ENCODE results near the gene TMEM120A. TPM values are rescaled to one million over a fixed set of nuclear protein-coding genes. Genes with fewer than 3 reads are reported as not detected.
A peak's percentile ranks its signal among the peaks of the same experiment; 100 is the strongest.

TMEM120A gene
- total RNA-seq, 6 donors from 2014 or later = 27.5 to 75.4 (median 43.1) TPM

- H3K4me1 ChIP-seq = peaks cover 32 to 57% (median 48%) of the 10 kb centered on the region in 4 donors
Measured at GRCh38 chr7:75945297-75946168, 48.9 kb downstream of the TMEM120A start.

GRCh38 chr7:75944507-75944906, 49.9 kb downstream of the TMEM120A start:
- Histone ChIP-seq H3K4me3 (no peak overlapping the region), H3K27ac (peak overlapping the region; percentile 79 to 89 (median 83)), H3K27me3 (no peaks in the 10 kb centered on the region), H3K36me3 (peaks cover 0 to 8% (median 0%) of the 10 kb centered on the region in 4 donors), H3K4me1 (peaks cover 24 to 48% (median 39%) of the 10 kb centered on the region in 4 donors), H3K9me3 (no peaks in the 10 kb centered on the region)
- DNase-seq (no peak), ATAC-seq (ENCODE audit: low FRiP score in 2 of 2) (no peak)
- TF ChIP-seq EP300 (IDR thresholded peaks at IDR 0.05) = no peak
- no peak for TF ChIP-seq CTCF (IDR thresholded peaks at IDR 0.05)
- TF ChIP-seq POLR2AphosphoS5 (IDR thresholded peaks at IDR 0.05) = no peak
- TF ChIP-seq POLR2A (IDR thresholded peaks at IDR 0.05) = no peak
- 94 to 100% methylated on average over 1 of the region's 1 CpG for WGBS, 2 donors

More at GRCh38 chr7:75945297-75946168, 48.9 kb downstream of the TMEM120A start:
- WGBS, 2 donors = 55 to 61% methylated on average over 8 of the region's 8 CpGs
- H3K36me3 ChIP-seq = peaks cover 0 to 8% (median 0%) of the 10 kb centered on the region in 4 donors
- TF ChIP-seq EP300 (IDR thresholded peaks at IDR 0.05) (peak; percentile 47 to 86 (median 80)), CTCF (IDR thresholded peaks at IDR 0.05) (no peak), POLR2AphosphoS5 (IDR thresholded peaks at IDR 0.05) (peak; percentile 37 to 80), POLR2A (IDR thresholded peaks at IDR 0.05) (peak in 1 of 4 donors; percentile 41)
- H3K27ac ChIP-seq = peak overlapping the region; percentile 79 to 89 (median 83)
- no peaks in the 10 kb centered on the region for H3K27me3 ChIP-seq
- H3K4me3 ChIP-seq = no peak overlapping the region
- DNase-seq = peak in 1 of 2 donors; percentile 85
- peak; percentile 67 to 85 for ATAC-seq (ENCODE audit: low FRiP score in 2 of 2)
- no peaks in the 10 kb centered on the region for H3K9me3 ChIP-seq

- H3K4me3 ChIP-seq = no peak overlapping the region
- TF ChIP-seq EP300 (IDR thresholded peaks at IDR 0.05) = no peak
- no peaks in the 10 kb centered on the region for H3K9me3 ChIP-seq
- 86 to 88% methylated on average over 6 of the region's 6 CpGs for WGBS, 2 donors
- H3K27ac ChIP-seq = peak overlapping the region in 1 of 4 donors; percentile 89
- peaks cover 0 to 8% (median 0%) of the 10 kb centered on the region in 4 donors for H3K36me3 ChIP-seq
- DNase-seq (peak in 1 of 2 donors; percentile 50), ATAC-seq (ENCODE audit: low FRiP score in 2 of 2) (no peak)
- no peaks in the 10 kb centered on the region for H3K27me3 ChIP-seq
- H3K4me1 ChIP-seq = peaks cover 22 to 46% (median 37%) of the 10 kb centered on the region in 4 donors
Measured at GRCh38 chr7:75943864-75944263, 50.5 kb downstream of the TMEM120A start.

- Histone ChIP-seq H3K4me3 (no peak overlapping the region), H3K27ac (peak overlapping the region in 1 of 4 donors; percentile 16), H3K27me3 (no peaks in the 10 kb centered on the region), H3K36me3 (no peaks in the 10 kb centered on the region), H3K4me1 (peaks cover 3 to 23% (median 15%) of the 10 kb centered on the region in 4 donors), H3K9me3 (no peaks in the 10 kb centered on the region)
- TF ChIP-seq CTCF (IDR thresholded peaks at IDR 0.05) (no peak), EP300 (IDR thresholded peaks at IDR 0.05) (no peak), POLR2AphosphoS5 (IDR thresholded peaks at IDR 0.05) (no peak), POLR2A (IDR thresholded peaks at IDR 0.05) (no peak)
- WGBS, 2 donors = 78 to 96% methylated on average over 3 to 5 of the region's 6 CpGs
- ATAC-seq (ENCODE audit: low FRiP score in 2 of 2) (no peak), DNase-seq (no peak)
Measured at GRCh38 chr7:75938921-75939320, 55.5 kb downstream of the TMEM120A start.

GRCh38 chr7:75937958-75938786, 56.2 kb downstream of the TMEM120A start:
- H3K4me3 ChIP-seq = no peak overlapping the region
- WGBS, 2 donors = 79 to 82% methylated on average over 14 to 15 of the region's 15 CpGs
- peaks cover 3 to 23% (median 16%) of the 10 kb centered on the region in 4 donors for H3K4me1 ChIP-seq
- DNase-seq (peak in 1 of 2 donors; percentile 75), ATAC-seq (ENCODE audit: low FRiP score in 2 of 2) (peak in 1 of 2 donors; percentile 79)
- no peaks in the 10 kb centered on the region for H3K27me3 ChIP-seq
- H3K9me3 ChIP-seq = no peaks in the 10 kb centered on the region
- TF ChIP-seq EP300 (IDR thresholded peaks at IDR 0.05) (peak in 2 of 4 donors; percentile 44 to 95), POLR2AphosphoS5 (IDR thresholded peaks at IDR 0.05) (peak; percentile 66 to 68), POLR2A (IDR thresholded peaks at IDR 0.05) (no peak), CTCF (IDR thresholded peaks at IDR 0.05) (no peak)
- H3K27ac ChIP-seq = peak overlapping the region in 2 of 4 donors; percentile 8 to 59
- no peaks in the 10 kb centered on the region for H3K36me3 ChIP-seq

Data from upper lobe of left lung (tissue), 6 donors.